B cell (primary cell): Measurements from ENCODE around the gene ZNF484. TPM values are rescaled to one million over a fixed set of nuclear protein-coding genes. Genes with fewer than 3 reads are reported as not detected.

ENCODE experiments used
- ATAC-seq: fragments of 200-7000 bp; cut with Tn5 transposase; one replicate; pipeline ENCODE4 v1.10.0; 2021; ENCODE audit warnings: low read depth, mild to moderate bottlenecking, moderate number of reproducible peaks, moderate library complexity
- CTCF ChIA-PET: fragments of 350-600 bp; sonication (Branson Sonifier 250); formaldehyde crosslinking; loops from one replicate; lab custom pipeline; 2021; ENCODE audit warnings: antibody characterized with exemption, inconsistent platforms; lab: Charles Lee
- POLR2A ChIA-PET: fragments of 350-600 bp; sonication (Branson Sonifier 250); formaldehyde crosslinking; loops from one replicate; lab custom pipeline; 2021; ENCODE audit warnings: antibody characterized with exemption; lab: Charles Lee
- DNase-seq: peaks from one replicate; pipeline ENCODE4 v3.0.0; 2013
- H2AFZ ChIP-seq: 2 replicates; pipeline ENCODE4 v1.6.1; 2012; ENCODE audit warnings: mild to moderate bottlenecking, low read depth, low read length; ENCODE audit not compliant: insufficient read depth, poor library complexity, severe bottlenecking
- H3K27ac ChIP-seq, 2 donors: 1 replicate in 1 of 2; 2 replicates in 1 of 2; pipeline ENCODE4 v1.5.1; 2012 to 2013; ENCODE audit warnings: low read length in 2 of 2, mild to moderate bottlenecking in 2 of 2, moderate library complexity in 1 of 2
- H3K27me3 ChIP-seq, 4 experiments: fragments of 200-600 bp in 1 of 4; sonication (generic) in 1 of 4; replicated peaks in 1 of 4; 1 replicate in 2 of 4; 2 replicates in 2 of 4; pipeline versions ENCODE4 v1.6.1 to v1.7.0; 2013 to 2016; ENCODE audit warnings: low read length in 3 of 4, mild to moderate bottlenecking in 2 of 4, mixed read lengths in 1 of 4, moderate library complexity in 1 of 4; ENCODE audit not compliant: insufficient read depth in 4 of 4, control insufficient read depth in 3 of 4; ENCODE audit errors: control extremely low read depth in 1 of 4
- H3K36me3 ChIP-seq, 2 experiments: replicated peaks in 1 of 2; 1 replicate in 1 of 2; 2 replicates in 1 of 2; pipeline versions ENCODE4 v1.6.1 to v1.7.1; 2013; ENCODE audit warnings: low read length in 1 of 2; ENCODE audit not compliant: insufficient read depth in 2 of 2, control insufficient read depth in 1 of 2; ENCODE audit errors: control extremely low read depth in 1 of 2, extremely low read depth in 1 of 2
- H3K4me1 ChIP-seq, 2 donors: fragments of 200-600 bp in 1 of 2; sonication (generic) in 1 of 2; 1 replicate in 1 of 2; 2 replicates in 1 of 2; pipeline versions ENCODE4 v1.5.1 to v1.6.1; 2013 to 2017; ENCODE audit warnings: low read length in 2 of 2; ENCODE audit not compliant: control insufficient read depth in 2 of 2, insufficient read depth in 2 of 2
- H3K4me2 ChIP-seq: replicated peaks from 2 replicates; pipeline ENCODE3; 2012; ENCODE audit warnings: mild to moderate bottlenecking, low read depth, low read length; ENCODE audit not compliant: poor library complexity, severe bottlenecking
- H3K4me3 ChIP-seq, 5 experiments: fragments of 200-600 bp in 1 of 5; sonication (generic) in 1 of 5; 1 replicate in 3 of 5; 2 replicates in 2 of 5; pipeline versions ENCODE4 v1.5.1 to v1.7.0; 2011 to 2016; ENCODE audit warnings: low read length in 4 of 5, mild to moderate bottlenecking in 4 of 5, low read depth in 2 of 5, control low read depth in 1 of 5, moderate library complexity in 1 of 5; ENCODE audit not compliant: insufficient read depth in 1 of 5; ENCODE audit errors: control extremely low read depth in 1 of 5, extremely low read depth in 1 of 5
- H3K79me2 ChIP-seq: fragments of 200-600 bp; sonication (generic); one replicate; pipeline ENCODE4 v1.6.0; 2016; ENCODE audit warnings: low read length; ENCODE audit not compliant: control insufficient read depth, insufficient read depth
- H3K9ac ChIP-seq: fragments of 200-600 bp; sonication (generic); 2 replicates; pipeline ENCODE4 v1.6.1; 2017; ENCODE audit warnings: mild to moderate bottlenecking, low read length, moderate library complexity
- H3K9me3 ChIP-seq, 3 donors: one replicate each; pipeline versions ENCODE4 v1.6.1 to v1.7.1; 2013; ENCODE audit warnings: low read length in 2 of 3; ENCODE audit not compliant: control insufficient read depth in 2 of 3, insufficient read depth in 1 of 3; ENCODE audit errors: control extremely low read depth in 1 of 3
- H4K20me1 ChIP-seq: 2 replicates; pipeline ENCODE4 v1.6.0; 2012; ENCODE audit warnings: mild to moderate bottlenecking, low read length; ENCODE audit not compliant: insufficient read depth, control insufficient read depth, poor library complexity, severe bottlenecking
- H3K27ac Mint-ChIP-seq: one replicate; pipeline ENCODE4 v1.8.0; 2021; ENCODE audit warnings: mixed read lengths
- H3K27me3 Mint-ChIP-seq: one replicate; pipeline ENCODE4 v1.8.0; 2021; ENCODE audit warnings: mixed read lengths
- H3K4me1 Mint-ChIP-seq: one replicate; pipeline ENCODE4 v1.8.0; 2021; ENCODE audit warnings: mixed read lengths
- H3K4me3 Mint-ChIP-seq: one replicate; pipeline ENCODE4 v1.8.0; 2021; ENCODE audit warnings: mixed read lengths
- H3K9me3 Mint-ChIP-seq: one replicate; pipeline ENCODE4 v1.8.0; 2022; ENCODE audit warnings: mixed read lengths; ENCODE audit not compliant: insufficient read depth
- CTCF ChIP-seq: fragments of 200-600 bp; IDR thresholded peaks from one replicate; pipeline ENCODE4 v1.8.0; 2022; ENCODE audit warnings: antibody characterized with exemption, mild to moderate bottlenecking
- EZH2 ChIP-seq: IDR thresholded peaks from 2 replicates; pipeline ENCODE4 v1.6.1; 2012; ENCODE audit warnings: borderline replicate concordance, low read depth, mild to moderate bottlenecking, moderate library complexity, low read length; ENCODE audit not compliant: insufficient read depth, poor library complexity, severe bottlenecking
- WGBS: methylation state at CpG from one replicate; pipeline ENCODE4 v1.1.5; 2013; ENCODE audit warnings: missing lambda C conversion rate; ENCODE audit not compliant: insufficient coverage; 5-methylcytosine and 5-hydroxymethylcytosine counted together
- intact Hi-C: fragments of 100-400 bp; cut with micrococcal nuclease; formaldehyde crosslinking; loops from one replicate; pipeline ENCODE4 v1.10.0; 2022
- polyA plus RNA-seq: library from polyadenylated mRNA; depleted of rRNA; stranded (reverse); fragments of >200 nt; gene quantifications from 2 replicates; pipeline ENCODE4 v1.2.3, GENCODE V29; 2012
- total RNA-seq, 2 donors: library from RNA; stranded (reverse); fragments of 120-200 nt in 1 of 2; gene quantifications; 1 replicate in 1 of 2; 2 replicates in 1 of 2; pipeline versions ENCODE4 v1.2.3 to v1.2.4, GENCODE V29; 2013 to 2022

ZNF484 gene
- total and polyA plus RNA-seq, 2 donors (not counting 1 experiment from before 2014, with no cell fraction given), result 2.2 to 22.7 TPM

- Histone ChIP-seq H3K9me3 (no peaks in the 10 kb centered on the region), H3K27ac (no peak overlapping the region), H3K36me3 (no peaks in the 10 kb centered on the region), H3K79me2 (no peaks in the 10 kb centered on the region), H3K4me3 (no peak overlapping the region), H4K20me1 (no peaks in the 10 kb centered on the region), H3K9ac (no peak overlapping the region), H3K4me2 (no peak overlapping the region), H3K27me3 (no peaks in the 10 kb centered on the region), H2AFZ (no peak overlapping the region), H3K4me1 (no peaks in the 10 kb centered on the region)
- Mint-ChIP-seq H3K27ac (no peak overlapping the region), H3K9me3 (no peaks in the 10 kb centered on the region), H3K4me1 (no peaks in the 10 kb centered on the region), H3K27me3 (no peaks in the 10 kb centered on the region), H3K4me3 (no peak overlapping the region)
- no peak for DNase-seq
- ChIA-PET POLR2A (no interaction called here), CTCF (no interaction called here)
- ATAC-seq, result no peak
- intact Hi-C loops, result no loop called here
- 94% methylated on average over 2 of the region's 3 CpGs for WGBS
- no peak for TF ChIP-seq CTCF
- no peak for TF ChIP-seq EZH2
These were observed 19.5 kb upstream of the ZNF484 start for GRCh38 chr9:92897323-92897722.

- H3K9me3 ChIP-seq, result no peaks in the 10 kb centered on the region
- DNase-seq (no peak), ATAC-seq (no peak)
- H3K4me1 ChIP-seq, result no peaks in the 10 kb centered on the region
- Mint-ChIP-seq H3K4me1 (no peaks in the 10 kb centered on the region), H3K27ac (no peak overlapping the region), H3K27me3 (peaks cover 7% of the 10 kb centered on the region), H3K4me3 (no peak overlapping the region), H3K9me3 (no peaks in the 10 kb centered on the region)
- H4K20me1 ChIP-seq, result no peaks in the 10 kb centered on the region
- H2AFZ ChIP-seq, result no peak overlapping the region
- ChIA-PET CTCF (no interaction called here), POLR2A (no interaction called here)
- no peak overlapping the region for H3K4me2 ChIP-seq
- WGBS, result 93% methylated on average over 2 of the region's 3 CpGs
- no peak overlapping the region for H3K9ac ChIP-seq
- no peaks in the 10 kb centered on the region for H3K79me2 ChIP-seq
- no peaks in the 10 kb centered on the region for H3K27me3 ChIP-seq
- intact Hi-C loops, result no loop called here
- no peak overlapping the region for H3K4me3 ChIP-seq
- no peak overlapping the region for H3K27ac ChIP-seq
- TF ChIP-seq EZH2, result no peak
- no peak for TF ChIP-seq CTCF
- no peaks in the 10 kb centered on the region for H3K36me3 ChIP-seq
These were observed 18.1 kb upstream of the ZNF484 start for GRCh38 chr9:92895812-92896436.
